Ovary (tissue), 9 donors: ENCODE measurements around the gene XXYLT1. TPM values are rescaled to one million over a fixed set of nuclear protein-coding genes. Genes with fewer than 3 reads are reported as not detected.
A peak's percentile ranks its signal among the peaks of the same experiment; 100 is the strongest.
"Not testable (repeated sequence)": the region's sequence is repeated elsewhere in the genome, so short reads cannot be mapped to it uniquely, and the experiment has no call there.

Experiments
- DNase-seq, 5 donors: peaks; one replicate each; pipeline ENCODE4 v3.0.0-alpha.2; 2019 to 2020
- H3K27ac ChIP-seq, 2 donors: fragments of 200-600 bp; one replicate each; pipeline versions ENCODE4 v1.5.1 to v1.8.0; 2019 to 2022
- H3K27me3 ChIP-seq: fragments of 200-600 bp; one replicate; pipeline ENCODE4 v1.8.0; 2022
- H3K36me3 ChIP-seq: fragments of 200-600 bp; sonication (generic); one replicate; pipeline ENCODE4 v1.5.1; 2019
- H3K4me1 ChIP-seq: one replicate; pipeline ENCODE4 v1.8.1; 2013; ENCODE audit warnings: mild to moderate bottlenecking, moderate library complexity; ENCODE audit not compliant: insufficient read depth
- H3K4me3 ChIP-seq: fragments of 200-600 bp; sonication (generic); one replicate; pipeline ENCODE4 v1.5.1; 2017
- H3K9me3 ChIP-seq, 2 donors: fragments of 200-600 bp in 1 of 2; sonication (generic) in 1 of 2; one replicate each; pipeline versions ENCODE4 v1.5.1 to v1.8.1; 2013 to 2019; ENCODE audit warnings: mild to moderate bottlenecking in 1 of 2, moderate library complexity in 1 of 2
- CTCF ChIP-seq, 3 donors: fragments of 450-650 bp in 2 of 3; fragments of 200-600 bp in 1 of 3; IDR thresholded peaks; one replicate each; pipeline versions ENCODE4 v1.5.1 to v1.8.0; 2016 to 2022; ENCODE audit warnings: antibody characterized with exemption in 3 of 3, mild to moderate bottlenecking in 1 of 3
- EP300 ChIP-seq: sonication (generic); formaldehyde crosslinking; IDR thresholded peaks from one replicate; pipeline ENCODE4 v1.6.1; 2017; ENCODE audit warnings: antibody characterized with exemption
- POLR2A ChIP-seq: fragments of 450-650 bp; IDR thresholded peaks from one replicate; pipeline ENCODE4 v1.6.1; 2017; ENCODE audit warnings: antibody characterized with exemption, mild to moderate bottlenecking, moderate library complexity
- WGBS, 3 donors: extraction: QIAGEN DNeasy Blood & Tissue Kit in 1 of 3; methylation state at CpG; one replicate each; pipeline versions ENCODE4 v1.1.5 to v1.1.7; 2013 to 2017; 5-methylcytosine and 5-hydroxymethylcytosine counted together
- intact Hi-C, 4 donors: fragments of 100-400 bp; cut with DNase I; formaldehyde crosslinking; loops; one replicate each; pipeline versions ENCODE4 v1.11.0 to v1.15.1; 2022 to 2023
- polyA plus RNA-seq, 2 donors: library from polyadenylated mRNA; stranded (reverse); fragments of 200-250 nt in 1 of 2; fragments of 350-450 nt in 1 of 2; fragmentation: Illumina TruSeq in 1 of 2; extraction: RNeasy Lipid Tissue Mini Kit (QIAGEN cat#74804) in 1 of 2; gene quantifications; one replicate each; pipeline ENCODE4 v1.2.3, GENCODE V29; 2013 to 2014
- total RNA-seq, 7 donors: library from RNA; depleted of rRNA in 2 of 7; stranded (reverse); fragments of >200 nt in 2 of 7; fragmentation: NEBNext Ultra II Directional in 3 of 7; extraction: Animal tissue kit (Norgen Biotek cat#: 25700) in 3 of 7; gene quantifications; one replicate each; pipeline versions ENCODE4 v1.1.0 to v1.2.4, GENCODE V29; 2016 to 2023
- donor health status: DM: no; HTN: no; CAD: no; lungs with moderate emphysema.
- donor health status: DM: no; HTN: no; CAD: no.
- donor health status: Bipolar disorder and iron deficiency.
- donor health status: DM: yes; HTN: yes; CAD: no.
- donor health status: DM: no; HTN: no; CAD: no.
- donor health status: DM: yes; HTN: yes; CAD: no.

XXYLT1 gene
- total and polyA plus RNA-seq, 9 donors: 5.6 to 13.6 (median 10.2) TPM

DNA sequence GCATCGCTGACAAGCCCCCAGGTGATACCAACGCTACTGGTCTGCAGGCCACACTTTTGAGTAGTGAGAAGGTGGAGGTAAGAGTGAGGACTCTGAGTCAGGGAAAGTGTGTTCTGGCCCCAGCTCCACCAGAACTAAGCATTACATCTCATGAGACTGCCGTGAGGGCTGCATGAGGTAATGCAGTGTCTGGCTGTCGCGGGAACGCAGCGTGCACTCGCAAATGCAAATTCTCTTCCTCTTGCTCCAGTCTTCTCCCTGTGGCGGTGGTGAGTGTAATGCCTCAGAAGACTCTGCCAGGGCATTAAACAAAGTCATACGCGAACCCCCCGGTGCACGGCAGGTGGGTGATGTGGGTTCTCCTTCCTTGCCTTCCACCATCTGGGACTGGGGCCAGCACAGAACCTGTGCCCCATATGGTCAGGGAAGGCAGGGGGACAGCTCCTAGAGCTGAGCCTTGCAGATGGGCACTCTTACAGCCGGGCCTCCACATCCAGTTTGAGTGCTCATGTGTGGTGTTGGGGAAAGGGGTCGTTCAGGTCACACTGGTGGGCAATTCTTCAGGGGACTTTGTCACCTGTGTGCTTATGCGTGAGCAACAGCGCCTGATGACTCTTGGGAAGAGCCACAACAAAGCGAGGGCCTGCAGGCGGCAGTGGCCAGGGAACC is 175.8 kb downstream of the XXYLT1 start:
- no peak overlapping the region for H3K27ac ChIP-seq
- H3K9me3 ChIP-seq: no peaks in the 10 kb centered on the region
- no peaks in the 10 kb centered on the region for H3K4me1 ChIP-seq
- WGBS, 3 donors: 91 to 94% (median 91%) methylated on average over 19 of the region's 19 CpGs
- H3K27me3 ChIP-seq: no peaks in the 10 kb centered on the region
- TF ChIP-seq POLR2A: no peak
- TF ChIP-seq CTCF (IDR thresholded peaks at IDR 0.05): no peak
- no peak for TF ChIP-seq EP300
- no peak for DNase-seq
- H3K36me3 ChIP-seq: no peaks in the 10 kb centered on the region
- intact Hi-C loops: no loop called here
- no peak overlapping the region for H3K4me3 ChIP-seq

DNA sequence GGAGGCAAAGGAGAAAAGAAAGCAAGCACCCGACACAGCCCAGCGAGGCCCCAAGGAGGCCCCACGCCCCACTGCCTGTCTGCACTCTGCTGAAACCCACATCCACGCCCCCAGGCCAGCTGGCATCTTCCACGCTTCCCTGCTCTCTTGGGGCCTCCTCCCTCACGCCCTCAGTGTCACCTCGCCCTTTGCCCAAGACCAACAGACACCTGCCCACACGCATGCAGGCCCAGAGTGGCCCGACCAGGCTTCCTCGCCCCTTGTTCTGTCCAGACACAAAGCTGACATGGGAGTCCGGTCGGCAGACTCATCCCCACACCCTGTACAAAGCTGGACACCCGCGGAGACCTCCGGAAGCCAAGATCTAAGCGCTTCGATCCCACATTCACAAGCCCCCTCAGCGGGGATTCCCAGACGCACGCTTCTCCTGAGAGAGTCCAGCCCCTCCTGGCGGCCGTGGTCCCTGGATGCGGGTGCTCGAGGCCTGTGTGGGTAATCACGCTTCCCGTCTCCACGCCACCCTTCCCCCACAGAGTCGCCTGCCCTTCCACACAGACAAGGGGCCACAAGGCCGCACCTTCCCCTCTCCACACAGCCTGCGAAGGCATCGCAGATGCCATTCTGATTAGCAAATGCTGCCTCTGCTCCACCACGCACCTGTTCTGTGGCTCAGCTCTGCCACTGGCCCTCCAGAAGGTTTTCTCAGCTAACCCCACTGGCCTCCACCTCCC is 176.6 kb downstream of the XXYLT1 start:
- 87 to 89% (median 88%) methylated on average over 32 of the region's 32 CpGs for WGBS, 3 donors
- DNase-seq: no peak

DNA sequence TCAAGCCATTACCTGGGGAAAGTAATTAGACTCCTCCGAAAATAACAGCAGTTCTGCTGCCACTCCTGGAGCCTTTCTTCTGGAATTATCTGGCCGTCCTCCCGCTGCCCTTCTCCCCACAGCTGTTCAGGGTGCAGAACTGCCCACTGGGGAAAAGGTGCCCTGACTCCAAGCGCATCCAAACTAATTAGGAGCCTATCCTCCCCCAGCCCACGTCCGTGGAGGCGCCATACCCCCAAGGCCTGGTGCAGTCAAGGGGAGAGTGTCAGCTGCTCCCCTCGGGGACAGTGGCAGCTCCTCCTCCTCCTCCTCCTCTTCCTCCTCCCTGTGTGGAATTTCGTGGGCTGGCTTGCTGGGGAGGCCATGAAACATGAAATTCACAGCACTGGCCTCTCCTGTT is 177.2 kb downstream of the XXYLT1 start:
- no peaks in the 10 kb centered on the region for H3K36me3 ChIP-seq
- H3K4me3 ChIP-seq: no peak overlapping the region
- WGBS, 3 donors: 64 to 73% (median 70%) methylated on average over 9 of the region's 9 CpGs
- no peaks in the 10 kb centered on the region for H3K9me3 ChIP-seq
- no peak overlapping the region for H3K27ac ChIP-seq
- no peak for TF ChIP-seq POLR2A
- TF ChIP-seq CTCF (IDR thresholded peaks at IDR 0.05): no peak
- TF ChIP-seq EP300: no peak
- no peak for DNase-seq
- H3K4me1 ChIP-seq: no peaks in the 10 kb centered on the region
- intact Hi-C loops: no loop called here
- no peaks in the 10 kb centered on the region for H3K27me3 ChIP-seq

More for the DNA sequence above, 176.6 kb downstream of the XXYLT1 start:
- Histone ChIP-seq H3K36me3 (no peaks in the 10 kb centered on the region), H3K27ac (no peak overlapping the region), H3K4me3 (no peak overlapping the region), H3K4me1 (no peaks in the 10 kb centered on the region), H3K27me3 (no peaks in the 10 kb centered on the region), H3K9me3 (no peaks in the 10 kb centered on the region)
- TF ChIP-seq POLR2A: no peak
- TF ChIP-seq EP300: no peak
- no peak for TF ChIP-seq CTCF (IDR thresholded peaks at IDR 0.05)
- intact Hi-C loops: no loop called here

DNA sequence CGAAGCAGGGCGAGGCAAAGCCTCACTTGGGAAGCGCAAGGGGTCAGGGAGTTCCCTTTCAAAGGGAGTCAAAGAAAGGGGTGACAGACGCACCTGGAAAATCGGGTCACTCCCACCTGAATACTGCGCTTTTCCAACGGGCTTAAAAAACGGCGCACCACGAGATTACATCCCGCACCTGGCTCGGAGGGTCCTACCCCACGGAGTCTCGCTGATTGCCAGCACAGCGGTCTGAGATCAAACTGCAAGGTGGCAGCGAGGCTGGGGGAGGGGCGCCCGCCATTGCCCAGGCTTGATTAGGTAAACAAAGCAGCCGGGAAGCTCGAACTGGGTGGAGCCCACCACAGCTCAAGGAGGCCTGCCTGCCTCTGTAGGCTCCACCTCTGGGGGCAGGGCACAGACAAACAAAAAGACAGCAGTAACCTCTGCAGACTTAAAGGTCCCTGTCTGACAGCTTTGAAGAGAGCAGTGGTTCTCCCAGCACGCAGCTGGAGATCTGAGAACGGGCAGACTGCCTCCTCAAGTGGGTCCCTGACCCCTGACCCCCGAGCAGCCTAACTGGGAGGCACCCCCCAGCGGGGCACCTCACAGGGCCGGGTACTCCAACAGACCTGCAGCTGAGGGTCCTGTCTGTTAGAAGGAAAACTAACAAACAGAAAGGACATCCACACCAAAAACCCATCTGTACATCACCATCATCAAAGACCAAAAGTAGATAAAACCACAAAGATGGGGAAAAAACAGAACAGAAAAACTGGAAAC is 182.9 kb downstream of the XXYLT1 start:
- H3K27me3 ChIP-seq, H3K36me3 ChIP-seq, H3K9me3 ChIP-seq, H3K4me1 ChIP-seq, DNase-seq, intact Hi-C loops, H3K27ac ChIP-seq: not testable (repeated sequence)
- WGBS, 3 donors: 18 to 28% (median 20%) methylated on average over 16 to 22 of the region's 25 CpGs
- peak overlapping the region; percentile 22 for H3K4me3 ChIP-seq
